Activated CD4-positive, alpha-beta T cell treated with anti-CD3 and anti-CD28 coated beads, Interleukin-2, amount 50 U/mL, for 1 hour (primary cell): ENCODE measurements around the gene PUM1.
"Not testable (repeated sequence)": the region's sequence is repeated elsewhere in the genome, so short reads cannot be mapped to it uniquely, and the experiment has no call there.

Experiments
- DNase-seq: peaks from one replicate; pipeline ENCODE4 v3.0.0-alpha.2; 2020

Gene PUM1

GRCh38 chr1:30955448-30956015 lies 110.0 kb downstream of the PUM1 start:
- DNase-seq = no peak

- DNase-seq = no peak
These were observed 111.8 kb downstream of the PUM1 start for GRCh38 chr1:30953685-30954084.

GRCh38 chr1:30952098-30952497 lies 113.4 kb downstream of the PUM1 start:
- DNase-seq = no peak

DNA sequence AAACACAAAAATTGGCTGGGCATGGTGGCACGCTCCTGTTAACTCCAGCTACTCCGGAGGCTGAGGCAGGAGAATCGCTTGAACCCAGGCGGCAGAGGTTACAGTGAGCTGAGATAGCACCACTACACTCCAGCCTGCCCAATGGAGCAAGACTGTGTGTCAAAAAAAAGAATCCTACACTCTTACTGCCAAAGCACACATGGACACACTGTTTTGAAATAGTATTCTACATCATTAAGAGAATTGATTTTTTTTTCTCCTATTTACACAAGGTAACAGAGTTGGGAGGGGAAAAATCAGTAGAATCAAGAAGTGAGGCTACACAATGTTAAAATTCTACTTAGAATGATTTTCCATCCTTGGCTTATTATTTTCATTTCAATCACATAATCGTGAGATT lies 114.8 kb downstream of the PUM1 start:
- DNase-seq = no peak

GRCh38 chr1:30950053-30950452 lies 115.5 kb downstream of the PUM1 start:
- DNase-seq = no peak

DNA sequence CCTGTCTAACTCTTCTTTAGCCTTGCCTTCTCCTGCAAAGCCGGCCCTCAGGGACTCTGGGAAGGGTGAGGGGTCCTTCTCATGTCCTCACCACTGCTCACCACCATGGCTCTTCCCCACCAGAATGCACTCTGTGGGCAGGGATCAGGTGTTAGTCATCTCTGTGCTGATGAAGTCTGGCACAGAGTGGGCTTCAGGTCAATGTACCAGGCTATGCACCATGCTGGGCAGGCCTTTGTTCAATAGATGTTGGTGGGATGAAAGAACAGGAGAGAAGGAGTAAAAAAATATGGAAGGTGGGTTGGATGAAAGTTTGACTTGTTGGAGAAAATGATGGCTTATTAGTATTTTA lies 116.1 kb downstream of the PUM1 start:
- not testable (repeated sequence) for DNase-seq

GRCh38 chr1:30948813-30949486 lies 116.6 kb downstream of the PUM1 start:
- DNase-seq = not testable (repeated sequence)

DNA sequence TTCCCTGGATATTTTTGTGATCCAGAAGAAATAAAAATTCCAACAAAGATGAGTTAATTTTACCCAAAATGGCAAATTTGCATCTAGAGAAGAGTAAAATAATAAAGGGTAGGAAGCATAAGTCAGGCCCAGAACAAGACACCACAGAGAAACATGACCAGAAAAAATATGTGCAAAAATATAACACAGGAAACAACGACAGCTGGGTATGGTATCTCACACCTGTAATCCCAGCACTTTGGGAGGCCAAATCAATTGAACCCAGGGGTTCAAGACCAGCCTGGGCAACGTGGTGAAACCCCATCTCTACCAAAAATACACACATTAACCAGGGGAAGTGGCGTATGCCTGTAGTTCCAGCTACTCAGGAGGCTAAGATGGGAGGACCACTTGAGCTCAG lies 117.2 kb downstream of the PUM1 start:
- DNase-seq = no peak

GRCh38 chr1:30947212-30947611 lies 118.3 kb downstream of the PUM1 start:
- no peak for DNase-seq

GRCh38 chr1:30942326-30942963 lies 123.1 kb downstream of the PUM1 start:
- DNase-seq = no peak

DNA sequence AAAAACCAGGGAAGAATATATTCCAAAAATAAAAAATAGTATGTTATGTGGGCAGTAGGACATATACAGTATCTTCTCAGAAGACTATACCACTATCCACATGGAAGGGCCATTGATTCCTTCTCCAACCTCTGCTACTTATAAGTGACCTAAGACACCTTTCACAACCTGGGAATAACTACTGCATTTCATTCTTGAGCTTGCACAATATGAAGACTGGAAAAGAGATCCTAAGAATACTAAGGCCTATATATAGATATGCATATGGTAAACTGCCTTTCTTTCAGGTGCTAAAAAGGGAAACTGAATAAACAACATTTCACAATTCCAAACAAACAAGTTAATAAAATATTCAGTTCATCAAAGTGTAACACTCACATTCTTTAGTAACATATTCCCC lies 125.0 kb downstream of the PUM1 start:
- DNase-seq = no peak

GRCh38 chr1:30936541-30937171 lies 128.9 kb downstream of the PUM1 start:
- no peak for DNase-seq

DNA sequence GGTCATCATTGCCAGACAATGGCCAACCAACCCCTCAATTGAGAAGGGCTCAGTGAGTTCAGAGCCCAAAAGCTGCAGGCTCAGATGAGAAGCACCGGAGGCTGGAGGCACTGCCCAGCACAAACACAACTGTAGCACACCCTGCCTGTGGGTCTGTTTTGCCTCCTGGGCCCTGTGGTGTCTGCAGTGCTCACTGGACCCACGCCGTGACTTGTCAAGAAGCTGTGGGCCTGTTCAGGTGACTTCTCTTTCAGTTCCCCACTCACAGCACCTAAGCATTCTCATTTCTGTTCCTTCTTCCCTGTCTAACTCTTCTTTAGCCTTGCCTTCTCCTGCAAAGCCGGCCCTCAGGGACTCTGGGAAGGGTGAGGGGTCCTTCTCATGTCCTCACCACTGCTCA lies 129.8 kb downstream of the PUM1 start:
- not testable (repeated sequence) for DNase-seq

DNA sequence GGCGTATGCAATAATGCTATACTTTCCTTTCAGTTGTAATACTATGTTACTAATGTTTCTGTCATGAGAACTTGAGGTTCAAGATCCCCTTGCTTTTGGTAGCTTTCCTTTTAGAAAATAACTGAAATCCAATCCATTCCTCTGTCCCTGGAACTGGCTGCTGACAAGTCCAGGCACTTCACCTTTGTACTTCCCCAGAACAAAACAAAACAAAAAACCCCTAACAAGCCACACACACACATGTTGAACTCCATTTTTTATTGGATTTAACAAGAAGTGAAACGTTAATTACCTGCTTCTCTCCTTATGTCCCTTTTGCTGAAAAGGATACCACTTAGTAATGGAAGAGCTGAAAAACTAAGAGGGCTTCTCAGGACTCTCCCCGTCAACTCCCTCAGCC lies 130.9 kb downstream of the PUM1 start:
- DNase-seq = no peak

GRCh38 chr1:30933874-30934252 lies 131.7 kb downstream of the PUM1 start:
- DNase-seq = no peak

- DNase-seq = no peak
These were observed 134.8 kb downstream of the PUM1 start for GRCh38 chr1:30930631-30931173.

- no peak for DNase-seq
These were observed 135.5 kb downstream of the PUM1 start for GRCh38 chr1:30929944-30930525.

- peak; percentile 49 for DNase-seq
These were observed 136.2 kb downstream of the PUM1 start for GRCh38 chr1:30929135-30929889.

GRCh38 chr1:30928789-30929134 lies 136.8 kb downstream of the PUM1 start:
- no peak for DNase-seq

DNA sequence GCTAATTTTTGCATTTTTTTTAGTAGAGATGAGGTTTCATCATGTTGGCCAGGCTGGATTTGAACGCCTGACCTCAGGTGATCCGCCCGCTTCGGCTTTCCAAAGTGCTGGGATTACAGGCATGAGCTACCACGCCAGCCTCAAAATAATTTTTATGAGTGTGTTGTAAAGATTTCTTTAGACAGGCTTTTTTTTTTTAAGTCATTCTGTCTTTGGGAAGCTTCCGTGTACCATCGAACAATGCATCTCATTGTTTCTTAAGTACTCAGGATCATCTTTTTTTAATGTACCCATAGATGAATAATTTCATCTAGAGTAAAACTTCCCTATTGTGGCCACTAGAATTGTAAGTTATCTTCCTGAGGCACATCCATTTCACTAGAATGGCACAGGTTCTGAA lies 137.3 kb downstream of the PUM1 start:
- DNase-seq = no peak

- no peak for DNase-seq
These were observed 138.1 kb downstream of the PUM1 start for GRCh38 chr1:30927448-30927847.

DNA sequence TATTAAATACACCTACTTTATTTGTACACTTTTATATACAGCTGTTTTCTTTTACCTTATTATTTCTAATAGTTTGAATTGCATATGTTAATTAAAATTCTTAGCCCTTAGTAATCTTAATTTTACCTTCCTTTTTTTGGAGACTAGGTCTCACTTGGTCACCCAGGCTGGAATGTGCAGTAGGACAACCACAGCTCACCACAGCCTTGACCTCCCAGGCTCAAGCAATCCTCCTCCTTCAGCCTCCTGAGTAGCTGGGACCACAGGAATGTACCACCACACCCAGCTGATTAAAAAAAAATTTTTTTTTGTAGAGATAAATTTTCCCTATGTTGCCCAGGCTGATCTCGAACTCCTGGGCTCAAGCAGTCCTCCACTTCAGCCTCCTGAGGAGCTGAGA lies 141.9 kb downstream of the PUM1 start:
- DNase-seq = no peak

GRCh38 chr1:30920827-30921226 lies 144.7 kb downstream of the PUM1 start:
- no peak for DNase-seq
